ENCODE measurements around the gene STX2. TPM values are rescaled to one million over a fixed set of nuclear protein-coding genes. Genes with fewer than 3 reads are reported as not detected.
"Not testable (repeated sequence)": the region's sequence is repeated elsewhere in the genome, so short reads cannot be mapped to it uniquely, and the experiment has no call there.

STX2 gene
- total RNA-seq, 1 donor from 2014 or later = 15.9 TPM

- H3K4me3 Mint-ChIP-seq = no peak overlapping the region
- no peaks in the 10 kb centered on the region for H3K27me3 Mint-ChIP-seq (ENCODE audit: insufficient read depth)
- no peak for DNase-seq (ENCODE audit: low spot score)
- H3K9me3 Mint-ChIP-seq = no peaks in the 10 kb centered on the region
- H3K4me1 Mint-ChIP-seq (ENCODE audit: low read depth) = peaks cover 10% of the 10 kb centered on the region
- intact Hi-C loops (cut with micrococcal nuclease) = no loop called here
- H3K36me3 Mint-ChIP-seq (ENCODE audit: low read depth) = peaks cover 33% of the 10 kb centered on the region
- no peak overlapping the region for H3K27ac Mint-ChIP-seq
These were observed 38.7 kb downstream of the STX2 start for GRCh38 chr12:130800312-130800711.

GRCh38 chr12:130799051-130799450, 40.0 kb downstream of the STX2 start:
- H3K4me1 Mint-ChIP-seq (ENCODE audit: low read depth) = peaks cover 10% of the 10 kb centered on the region
- intact Hi-C loops (cut with micrococcal nuclease) = no loop called here
- H3K4me3 Mint-ChIP-seq = no peak overlapping the region
- DNase-seq (ENCODE audit: low spot score) = no peak
- no peaks in the 10 kb centered on the region for H3K9me3 Mint-ChIP-seq
- no peaks in the 10 kb centered on the region for H3K27me3 Mint-ChIP-seq (ENCODE audit: insufficient read depth)
- H3K36me3 Mint-ChIP-seq (ENCODE audit: low read depth) = peaks cover 31% of the 10 kb centered on the region
- no peak overlapping the region for H3K27ac Mint-ChIP-seq

GRCh38 chr12:130796985-130797686, 41.9 kb downstream of the STX2 start:
- no peaks in the 10 kb centered on the region for H3K9me3 Mint-ChIP-seq
- no peaks in the 10 kb centered on the region for H3K27me3 Mint-ChIP-seq (ENCODE audit: insufficient read depth)
- peak overlapping the region; percentile 32 for H3K4me3 Mint-ChIP-seq
- intact Hi-C loops (cut with micrococcal nuclease) = loop anchor here (1.0 to 2.0 kb wide), 3 partner anchors 20 to 33 kb away; no protein-coding TSS in a partner anchor
- peak; percentile 14 for DNase-seq (ENCODE audit: low spot score)
- peaks cover 15% of the 10 kb centered on the region for H3K4me1 Mint-ChIP-seq (ENCODE audit: low read depth)
- H3K27ac Mint-ChIP-seq = peak overlapping the region; percentile 65
- peaks cover 32% of the 10 kb centered on the region for H3K36me3 Mint-ChIP-seq (ENCODE audit: low read depth)

- intact Hi-C loops (cut with micrococcal nuclease) = loop anchor here (2.0 kb wide), 2 partner anchors 19 to 23 kb away; no protein-coding TSS in a partner anchor
- peaks cover 15% of the 10 kb centered on the region for H3K4me1 Mint-ChIP-seq (ENCODE audit: low read depth)
- no peak for DNase-seq (ENCODE audit: low spot score)
- H3K9me3 Mint-ChIP-seq = no peaks in the 10 kb centered on the region
- no peak overlapping the region for H3K4me3 Mint-ChIP-seq
- H3K27ac Mint-ChIP-seq = no peak overlapping the region
- H3K36me3 Mint-ChIP-seq (ENCODE audit: low read depth) = peaks cover 30% of the 10 kb centered on the region
- H3K27me3 Mint-ChIP-seq (ENCODE audit: insufficient read depth) = no peaks in the 10 kb centered on the region
These were observed 43.1 kb downstream of the STX2 start for GRCh38 chr12:130795906-130796305.

GRCh38 chr12:130793554-130793849, 45.5 kb downstream of the STX2 start:
- no peak overlapping the region for H3K4me3 Mint-ChIP-seq
- peaks cover 16% of the 10 kb centered on the region for H3K36me3 Mint-ChIP-seq (ENCODE audit: low read depth)
- DNase-seq (ENCODE audit: low spot score) = no peak
- no peak overlapping the region for H3K27ac Mint-ChIP-seq
- intact Hi-C loops (cut with micrococcal nuclease) = no loop called here
- H3K4me1 Mint-ChIP-seq (ENCODE audit: low read depth) = peaks cover 15% of the 10 kb centered on the region
- no peaks in the 10 kb centered on the region for H3K9me3 Mint-ChIP-seq
- no peaks in the 10 kb centered on the region for H3K27me3 Mint-ChIP-seq (ENCODE audit: insufficient read depth)

GRCh38 chr12:130792821-130793553, 46.1 kb downstream of the STX2 start:
- no peak overlapping the region for H3K27ac Mint-ChIP-seq

GRCh38 chr12:130791629-130792028, 47.4 kb downstream of the STX2 start:
- H3K9me3 Mint-ChIP-seq = no peaks in the 10 kb centered on the region
- intact Hi-C loops (cut with micrococcal nuclease) = no loop called here
- no peak overlapping the region for H3K27ac Mint-ChIP-seq
- H3K4me3 Mint-ChIP-seq = no peak overlapping the region
- no peak for DNase-seq (ENCODE audit: low spot score)
- no peaks in the 10 kb centered on the region for H3K27me3 Mint-ChIP-seq (ENCODE audit: insufficient read depth)
- peaks cover 7% of the 10 kb centered on the region for H3K4me1 Mint-ChIP-seq (ENCODE audit: low read depth)
- H3K36me3 Mint-ChIP-seq (ENCODE audit: low read depth) = peaks cover 10% of the 10 kb centered on the region

More at GRCh38 chr12:130792821-130793553, 46.1 kb downstream of the STX2 start:
- Mint-ChIP-seq H3K4me1 (ENCODE audit: low read depth) (peaks cover 15% of the 10 kb centered on the region), H3K4me3 (no peak overlapping the region), H3K9me3 (no peaks in the 10 kb centered on the region), H3K36me3 (ENCODE audit: low read depth) (peaks cover 14% of the 10 kb centered on the region), H3K27me3 (ENCODE audit: insufficient read depth) (no peaks in the 10 kb centered on the region)
- no peak for DNase-seq (ENCODE audit: low spot score)
- intact Hi-C loops (cut with micrococcal nuclease) = no loop called here

- peaks cover 13% of the 10 kb centered on the region for H3K36me3 Mint-ChIP-seq (ENCODE audit: low read depth)
- no peak for DNase-seq (ENCODE audit: low spot score)
- H3K27ac Mint-ChIP-seq = no peak overlapping the region
- no peak overlapping the region for H3K4me3 Mint-ChIP-seq
- H3K27me3 Mint-ChIP-seq (ENCODE audit: insufficient read depth) = no peaks in the 10 kb centered on the region
- H3K4me1 Mint-ChIP-seq (ENCODE audit: low read depth) = peaks cover 5% of the 10 kb centered on the region
- H3K9me3 Mint-ChIP-seq = peaks cover 8% of the 10 kb centered on the region
- intact Hi-C loops (cut with micrococcal nuclease) = no loop called here
These were observed 50.5 kb downstream of the STX2 start for GRCh38 chr12:130788515-130788914.

- H3K27me3 Mint-ChIP-seq (ENCODE audit: insufficient read depth) = no peaks in the 10 kb centered on the region
- no peak overlapping the region for H3K4me3 Mint-ChIP-seq
- no peaks in the 10 kb centered on the region for H3K4me1 Mint-ChIP-seq (ENCODE audit: low read depth)
- peaks cover 10% of the 10 kb centered on the region for H3K36me3 Mint-ChIP-seq (ENCODE audit: low read depth)
- intact Hi-C loops (cut with micrococcal nuclease) = no loop called here
- H3K9me3 Mint-ChIP-seq = peaks cover 8% of the 10 kb centered on the region
- no peak overlapping the region for H3K27ac Mint-ChIP-seq
- DNase-seq (ENCODE audit: low spot score) = no peak
These were observed 51.3 kb downstream of the STX2 start for GRCh38 chr12:130787445-130788410.

- intact Hi-C loops (cut with micrococcal nuclease) = no loop called here
- Mint-ChIP-seq H3K27ac (no peak overlapping the region), H3K4me3 (no peak overlapping the region), H3K9me3 (peaks cover 8% of the 10 kb centered on the region), H3K27me3 (ENCODE audit: insufficient read depth) (no peaks in the 10 kb centered on the region), H3K36me3 (ENCODE audit: low read depth) (peaks cover 9% of the 10 kb centered on the region), H3K4me1 (ENCODE audit: low read depth) (no peaks in the 10 kb centered on the region)
- no peak for DNase-seq (ENCODE audit: low spot score)
These were observed 52.0 kb downstream of the STX2 start for GRCh38 chr12:130787041-130787440.

GRCh38 chr12:130783110-130783715, 55.8 kb downstream of the STX2 start:
- no peak overlapping the region for H3K4me3 Mint-ChIP-seq
- no peak overlapping the region for H3K27ac Mint-ChIP-seq
- peaks cover 8% of the 10 kb centered on the region for H3K9me3 Mint-ChIP-seq
- intact Hi-C loops (cut with micrococcal nuclease) = no loop called here
- peaks cover 6% of the 10 kb centered on the region for H3K36me3 Mint-ChIP-seq (ENCODE audit: low read depth)
- H3K4me1 Mint-ChIP-seq (ENCODE audit: low read depth) = no peaks in the 10 kb centered on the region
- H3K27me3 Mint-ChIP-seq (ENCODE audit: insufficient read depth) = no peaks in the 10 kb centered on the region
- DNase-seq (ENCODE audit: low spot score) = no peak

GRCh38 chr12:130782245-130782644, 56.8 kb downstream of the STX2 start:
- H3K4me1 Mint-ChIP-seq (ENCODE audit: low read depth); DNase-seq (ENCODE audit: low spot score); H3K27ac Mint-ChIP-seq; H3K9me3 Mint-ChIP-seq; H3K4me3 Mint-ChIP-seq; intact Hi-C loops (cut with micrococcal nuclease); H3K27me3 Mint-ChIP-seq (ENCODE audit: insufficient read depth); H3K36me3 Mint-ChIP-seq (ENCODE audit: low read depth): not testable (repeated sequence)
